ENCODE measurements around the gene DTX2. TPM values are rescaled to one million over a fixed set of nuclear protein-coding genes. Genes with fewer than 3 reads are reported as not detected.
"Not testable (repeated sequence)": the region's sequence is repeated elsewhere in the genome, so short reads cannot be mapped to it uniquely, and the experiment has no call there.

The DTX2 gene
- total RNA-seq, 1 donor from 2014 or later = 36.5 TPM

- peaks cover 36% of the 10 kb centered on the region for H3K36me3 ChIP-seq
- DNase-seq; H3K4me1 ChIP-seq; ATAC-seq; intact Hi-C loops (cut with DNase I); H3K27ac ChIP-seq; H3K9me3 ChIP-seq; H3K27me3 ChIP-seq (ENCODE audit: low read depth); H3K4me3 ChIP-seq: not testable (repeated sequence)
Observed at GRCh38 chr7:76484456-76484855, 22.9 kb downstream of the DTX2 start.

- DNase-seq; H3K4me3 ChIP-seq; H3K9me3 ChIP-seq; H3K4me1 ChIP-seq; H3K27me3 ChIP-seq (ENCODE audit: low read depth); ATAC-seq; intact Hi-C loops (cut with DNase I); H3K27ac ChIP-seq: not testable (repeated sequence)
- peaks cover 26% of the 10 kb centered on the region for H3K36me3 ChIP-seq
Observed at GRCh38 chr7:76485822-76486610, 24.5 kb downstream of the DTX2 start.

- H3K27ac ChIP-seq; H3K4me3 ChIP-seq; DNase-seq; intact Hi-C loops (cut with DNase I); H3K27me3 ChIP-seq (ENCODE audit: low read depth); H3K4me1 ChIP-seq; H3K9me3 ChIP-seq: not testable (repeated sequence)
- peak; percentile 32 to 42 for ATAC-seq
- H3K36me3 ChIP-seq = peaks cover 20% of the 10 kb centered on the region
Observed at GRCh38 chr7:76486618-76487017, 25.1 kb downstream of the DTX2 start.

GRCh38 chr7:76487969-76488368, 26.5 kb downstream of the DTX2 start:
- DNase-seq = not testable (repeated sequence)
- peak; percentile 20 to 46 for ATAC-seq

GRCh38 chr7:76492139-76492538, 30.6 kb downstream of the DTX2 start:
- H3K36me3 ChIP-seq; H3K4me3 ChIP-seq; H3K27ac ChIP-seq; intact Hi-C loops (cut with DNase I); H3K9me3 ChIP-seq; H3K4me1 ChIP-seq; DNase-seq; H3K27me3 ChIP-seq (ENCODE audit: low read depth); ATAC-seq: not testable (repeated sequence)

More at GRCh38 chr7:76487969-76488368, 26.5 kb downstream of the DTX2 start:
- H3K4me3 ChIP-seq; H3K27me3 ChIP-seq (ENCODE audit: low read depth); H3K4me1 ChIP-seq; H3K27ac ChIP-seq; H3K36me3 ChIP-seq; intact Hi-C loops (cut with DNase I); H3K9me3 ChIP-seq: not testable (repeated sequence)

GRCh38 chr7:76495717-76496116, 34.2 kb downstream of the DTX2 start:
- ATAC-seq; intact Hi-C loops (cut with DNase I); H3K27me3 ChIP-seq (ENCODE audit: low read depth); H3K36me3 ChIP-seq; H3K4me1 ChIP-seq; H3K4me3 ChIP-seq; H3K9me3 ChIP-seq; H3K27ac ChIP-seq; DNase-seq: not testable (repeated sequence)

GRCh38 chr7:76497918-76498582, 36.5 kb downstream of the DTX2 start:
- ATAC-seq; H3K4me3 ChIP-seq; DNase-seq; H3K36me3 ChIP-seq; intact Hi-C loops (cut with DNase I); H3K9me3 ChIP-seq; H3K4me1 ChIP-seq; H3K27me3 ChIP-seq (ENCODE audit: low read depth); H3K27ac ChIP-seq: not testable (repeated sequence)

GRCh38 chr7:76498583-76499200, 37.2 kb downstream of the DTX2 start:
- intact Hi-C loops (cut with DNase I); H3K4me3 ChIP-seq; H3K27me3 ChIP-seq (ENCODE audit: low read depth); H3K36me3 ChIP-seq; H3K27ac ChIP-seq; H3K9me3 ChIP-seq; DNase-seq; H3K4me1 ChIP-seq: not testable (repeated sequence)
- peak in 1 of 2 donors; percentile 14 for ATAC-seq

- intact Hi-C loops (cut with DNase I); H3K27me3 ChIP-seq (ENCODE audit: low read depth); H3K36me3 ChIP-seq; H3K4me3 ChIP-seq; DNase-seq; H3K27ac ChIP-seq; ATAC-seq; H3K9me3 ChIP-seq; H3K4me1 ChIP-seq: not testable (repeated sequence)
Observed at GRCh38 chr7:76499201-76499923, 37.9 kb downstream of the DTX2 start.

- H3K4me3 ChIP-seq; H3K27ac ChIP-seq; H3K4me1 ChIP-seq; intact Hi-C loops (cut with DNase I); DNase-seq; H3K36me3 ChIP-seq; H3K27me3 ChIP-seq (ENCODE audit: low read depth); H3K9me3 ChIP-seq: not testable (repeated sequence)
- ATAC-seq = peak in 1 of 2 donors; percentile 18
Observed at GRCh38 chr7:76499924-76500241, 38.4 kb downstream of the DTX2 start.

GRCh38 chr7:76502224-76502623, 40.7 kb downstream of the DTX2 start:
- DNase-seq; H3K27ac ChIP-seq; H3K27me3 ChIP-seq (ENCODE audit: low read depth); ATAC-seq; H3K4me3 ChIP-seq; H3K4me1 ChIP-seq; H3K9me3 ChIP-seq; intact Hi-C loops (cut with DNase I): not testable (repeated sequence)
- peaks cover 25% of the 10 kb centered on the region for H3K36me3 ChIP-seq

GRCh38 chr7:76502836-76503235, 41.3 kb downstream of the DTX2 start:
- H3K27ac ChIP-seq; H3K9me3 ChIP-seq; intact Hi-C loops (cut with DNase I); H3K4me3 ChIP-seq; H3K4me1 ChIP-seq; DNase-seq; ATAC-seq; H3K27me3 ChIP-seq (ENCODE audit: low read depth): not testable (repeated sequence)
- peaks cover 25% of the 10 kb centered on the region for H3K36me3 ChIP-seq

GRCh38 chr7:76503244-76503643, 41.7 kb downstream of the DTX2 start:
- ATAC-seq; intact Hi-C loops (cut with DNase I); H3K27me3 ChIP-seq (ENCODE audit: low read depth); DNase-seq; H3K4me1 ChIP-seq; H3K4me3 ChIP-seq; H3K9me3 ChIP-seq; H3K27ac ChIP-seq: not testable (repeated sequence)
- H3K36me3 ChIP-seq = peaks cover 25% of the 10 kb centered on the region

All from lower lobe of right lung (tissue), 2 donors.